IMR-90 (cell line): ENCODE data around the gene DCLK1. TPM values are rescaled to one million over a fixed set of nuclear protein-coding genes. Genes with fewer than 3 reads are reported as not detected.

ENCODE experiments used
- ATAC-seq: fragments of 200-7000 bp; cut with Tn5 transposase; 2 replicates; pipeline ENCODE4 v1.9.1; 2020; ENCODE audit warnings: low read depth, mild to moderate bottlenecking, moderate library complexity
- BruUV-seq: library from RNA; stranded (reverse); fragments of 400-500 nt; replicated peaks from 2 replicates; lab custom pipeline; 2021; lab: Mats Ljungman, UMichigan
- CTCF ChIA-PET: fragments of 300-600 bp; formaldehyde crosslinking; extraction: SDS; loops from one replicate; lab custom pipeline; 2021; ENCODE audit warnings: antibody characterized with exemption; lab: Yijun Ruan, JAX
- POLR2A ChIA-PET: fragments of 300-600 bp; sonication (Branson Sonifier 250); formaldehyde crosslinking; loops from one replicate; lab custom pipeline; 2022; ENCODE audit warnings: antibody characterized with exemption; ENCODE audit not compliant: unreplicated experiment; lab: Charles Lee
- DNase-seq: peaks from one replicate; pipeline ENCODE4 v3.0.0; 2013
- H2AFZ ChIP-seq: replicated peaks from 2 replicates; pipeline ENCODE3; 2013; ENCODE audit warnings: low read length, mild to moderate bottlenecking; ENCODE audit not compliant: poor library complexity
- H2AK5ac ChIP-seq: 2 replicates; pipeline ENCODE4 v1.6.1; 2013; ENCODE audit warnings: low read depth, low read length, inconsistent platforms
- H2AK9ac ChIP-seq: replicated peaks from 2 replicates; pipeline ENCODE3; 2013; ENCODE audit warnings: mild to moderate bottlenecking, low read depth, low read length, moderate library complexity; ENCODE audit not compliant: poor library complexity
- H2BK120ac ChIP-seq: 2 replicates; pipeline ENCODE4 v1.6.1; 2013; ENCODE audit warnings: low read depth, low read length, inconsistent platforms
- H2BK15ac ChIP-seq: 3 replicates; pipeline ENCODE4 v1.6.1; 2013; ENCODE audit warnings: low read depth, low read length, inconsistent platforms
- H2BK20ac ChIP-seq: 2 replicates; pipeline ENCODE4 v1.6.1; 2013; ENCODE audit warnings: low read depth, mild to moderate bottlenecking, inconsistent platforms, low read length, moderate library complexity
- H2BK5ac ChIP-seq: 2 replicates; pipeline ENCODE4 v1.6.1; 2013; ENCODE audit warnings: mild to moderate bottlenecking, low read depth, low read length, inconsistent platforms; ENCODE audit not compliant: poor library complexity, severe bottlenecking
- H3K14ac ChIP-seq: replicated peaks from 2 replicates; pipeline ENCODE4 v1.6.1; 2013; ENCODE audit warnings: low read depth, low read length, inconsistent platforms
- H3K18ac ChIP-seq: 2 replicates; pipeline ENCODE4 v1.6.1; 2013; ENCODE audit warnings: low read depth, low read length, control low read depth
- H3K23ac ChIP-seq: 2 replicates; pipeline ENCODE4 v1.6.1; 2013; ENCODE audit warnings: low read depth, low read length, inconsistent platforms
- H3K27ac ChIP-seq: 2 replicates; pipeline ENCODE4 v1.5.1; 2013; ENCODE audit warnings: mild to moderate bottlenecking, control low read depth, low read length; ENCODE audit not compliant: insufficient read depth
- H3K27me3 ChIP-seq: 2 replicates; pipeline ENCODE4 v1.6.1; 2013; ENCODE audit warnings: low read length; ENCODE audit not compliant: control insufficient read depth, insufficient read depth
- H3K36me3 ChIP-seq: 2 replicates; pipeline ENCODE4 v1.6.1; 2013; ENCODE audit warnings: low read length, mixed read lengths; ENCODE audit not compliant: control insufficient read depth, insufficient read depth
- H3K4ac ChIP-seq: 2 replicates; pipeline ENCODE4 v1.6.1; 2013; ENCODE audit warnings: low read depth, low read length, inconsistent platforms
- H3K4me1 ChIP-seq: 2 replicates; pipeline ENCODE4 v1.6.1; 2013; ENCODE audit warnings: low read length, mixed read lengths; ENCODE audit not compliant: control insufficient read depth, insufficient read depth
- H3K4me2 ChIP-seq: 2 replicates; pipeline ENCODE4 v1.6.1; 2013; ENCODE audit warnings: low read depth, mild to moderate bottlenecking, control low read depth, low read length, moderate library complexity
- H3K4me3 ChIP-seq: 2 replicates; pipeline ENCODE4 v1.5.1; 2013; ENCODE audit warnings: low read depth, mild to moderate bottlenecking, control low read depth, low read length, moderate library complexity; ENCODE audit not compliant: insufficient read depth
- H3K56ac ChIP-seq: 2 replicates; pipeline ENCODE4 v1.6.1; 2013; ENCODE audit warnings: low read length, inconsistent platforms; ENCODE audit not compliant: insufficient read depth; ENCODE audit errors: extremely low read depth
- H3K79me1 ChIP-seq, 2 experiments: 2 replicates each; pipeline ENCODE4 v1.6.1; 2013; ENCODE audit warnings: low read length in 2 of 2, inconsistent platforms in 1 of 2, low read depth in 1 of 2
- H3K9ac ChIP-seq: 2 replicates; pipeline ENCODE4 v1.6.1; 2013; ENCODE audit warnings: low read depth, low read length, control low read depth
- H3K9me1 ChIP-seq: 2 replicates; pipeline ENCODE4 v1.6.1; 2013; ENCODE audit warnings: low read length, inconsistent platforms; ENCODE audit not compliant: insufficient read depth
- H3K9me3 ChIP-seq: 2 replicates; pipeline ENCODE4 v1.6.1; 2013; ENCODE audit warnings: low read length; ENCODE audit not compliant: control insufficient read depth, insufficient read depth
- H4K20me1 ChIP-seq: 2 replicates; pipeline ENCODE4 v1.6.1; 2013; ENCODE audit warnings: low read length, inconsistent platforms; ENCODE audit not compliant: insufficient read depth
- H4K5ac ChIP-seq: 2 replicates; pipeline ENCODE4 v1.6.1; 2013; ENCODE audit warnings: mild to moderate bottlenecking, low read depth, low read length, control low read depth
- H4K8ac ChIP-seq, 2 experiments: 2 replicates each; pipeline ENCODE4 v1.6.1; 2013; ENCODE audit warnings: low read depth in 2 of 2, low read length in 2 of 2, control low read depth in 1 of 2, inconsistent platforms in 1 of 2
- H4K91ac ChIP-seq: 2 replicates; pipeline ENCODE4 v1.6.1; 2013; ENCODE audit warnings: low read depth, low read length, inconsistent platforms; ENCODE audit not compliant: insufficient read depth
- CEBPB ChIP-seq: IDR thresholded peaks from 2 replicates; pipeline ENCODE4 v1.6.1; 2012; ENCODE audit warnings: low read depth, low read length, improper control_type of control experiment
- MAFK ChIP-seq: IDR thresholded peaks from 2 replicates; pipeline ENCODE4 v1.6.1; 2012; ENCODE audit warnings: low read depth, low read length, improper control_type of control experiment
- dilution Hi-C: fragments of 300-500 bp; cut with HindIII; formaldehyde crosslinking; loops from one replicate; pipeline ENCODE4 v1.14.3; 2018; ENCODE audit warnings: low sequenced_read_pairs; ENCODE audit not compliant: unreplicated experiment
- in situ Hi-C: fragments of 300-500 bp; cut with MboI; formaldehyde crosslinking; loops from 3 replicates; pipeline ENCODE4 v1.14.3; 2019; ENCODE audit warnings: low sequenced_read_pairs, inconsistent platforms, mixed read lengths
- intact Hi-C: fragments of 100-400 bp; cut with micrococcal nuclease; formaldehyde crosslinking; loops from 2 replicates; pipeline ENCODE4 v1.10.0; 2022
- polyA plus RNA-seq, 3 experiments: library from polyadenylated mRNA; depleted of rRNA; stranded (reverse); fragments of >200 nt; gene quantifications; 2 replicates each; pipeline ENCODE4 v1.2.3, GENCODE V29; 2012; ENCODE audit warnings: low replicate concordance in 1 of 3
- total RNA-seq: library from RNA; depleted of rRNA; stranded (reverse); fragments of >200 nt; gene quantifications from 2 replicates; pipeline ENCODE4 v1.2.3, GENCODE V29; 2012

Gene DCLK1
- total and polyA plus RNA-seq, 2 of the 4 experiments (the other 2 are of a cell fraction), result under 0.01 to 0.02 TPM

DNA sequence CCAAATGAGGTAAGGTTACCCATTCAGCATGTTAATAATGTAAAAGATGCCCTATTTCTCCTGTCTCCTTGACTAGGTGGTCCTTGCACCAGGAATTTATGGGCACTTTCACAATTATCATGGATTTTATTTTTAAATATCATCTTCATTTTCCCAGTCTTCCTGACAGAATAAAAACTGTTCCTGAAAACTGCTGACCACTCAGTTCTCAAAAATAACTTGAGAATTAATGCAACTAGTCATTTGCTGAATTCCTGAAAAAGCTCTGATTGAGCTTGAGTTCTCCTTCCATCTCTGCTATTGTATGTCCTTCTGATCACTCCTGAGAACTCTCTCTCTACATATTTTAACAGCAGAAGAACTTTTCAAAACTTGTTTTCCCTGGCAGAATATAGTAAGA lies 55.0 kb downstream of the DCLK1 start:
- Histone ChIP-seq H2BK120ac (no peak overlapping the region), H2BK15ac (no peak overlapping the region), H3K56ac (no peak overlapping the region), H2BK5ac (no peak overlapping the region), H4K8ac (no peak overlapping the region), H2AFZ (no peak overlapping the region), H4K20me1 (no peaks in the 10 kb centered on the region), H3K9me1 (no peaks in the 10 kb centered on the region), H3K4me3 (no peak overlapping the region), H4K91ac (no peak overlapping the region), H3K27ac (no peak overlapping the region), H3K9ac (no peak overlapping the region), H3K23ac (no peak overlapping the region), H3K4me1 (no peaks in the 10 kb centered on the region), H3K18ac (no peak overlapping the region), H2BK20ac (no peak overlapping the region), H3K4me2 (no peak overlapping the region), H2AK9ac (no peak overlapping the region), H2AK5ac (no peak overlapping the region), H3K4ac (no peak overlapping the region), H3K9me3 (no peaks in the 10 kb centered on the region), H3K79me1 (no peaks in the 10 kb centered on the region), H3K14ac (no peak overlapping the region), H3K27me3 (no peaks in the 10 kb centered on the region), H4K5ac (no peak overlapping the region), H3K36me3 (no peaks in the 10 kb centered on the region)
- peak; percentile 72 for TF ChIP-seq MAFK
- no peak for TF ChIP-seq CEBPB
- ChIA-PET POLR2A (no interaction called here), CTCF (no interaction called here)
- dilution Hi-C loops (no loop called here), in situ Hi-C loops (no loop called here), intact Hi-C loops (no loop called here)
- DNase-seq, result no peak
- no TSS peak for BruUV-seq
- ATAC-seq, result no peak
